Lung (tissue), 12 donors: ENCODE measurements around the gene CHD1L. TPM values are rescaled to one million over a fixed set of nuclear protein-coding genes. Genes with fewer than 3 reads are reported as not detected.

Source experiments
- ATAC-seq: fragments of 200-7000 bp; cut with Tn5 transposase; one replicate; pipeline ENCODE4 v1.9.1; 2020; ENCODE audit warnings: moderate number of reproducible peaks; ENCODE audit not compliant: insufficient read depth, low FRiP score
- DNase-seq, 3 donors: peaks; one replicate each; pipeline ENCODE4 v3.0.0-alpha.2; 2013 to 2017
- H3K27ac ChIP-seq, 2 donors: one replicate each; pipeline ENCODE4 v1.5.1; 2013; ENCODE audit warnings: mild to moderate bottlenecking in 2 of 2, moderate library complexity in 2 of 2, control low read depth in 1 of 2, inconsistent platforms in 1 of 2, low read depth in 1 of 2, low read length in 1 of 2
- H3K27me3 ChIP-seq, 3 donors: one replicate each; pipeline ENCODE4 v1.5.1; 2013; ENCODE audit warnings: low read length in 2 of 3; ENCODE audit not compliant: control insufficient read depth in 3 of 3, insufficient read depth in 3 of 3
- H3K36me3 ChIP-seq, 4 donors: one replicate each; pipeline ENCODE4 v1.5.1; 2013; ENCODE audit warnings: low read length in 4 of 4, mild to moderate bottlenecking in 1 of 4, moderate library complexity in 1 of 4; ENCODE audit not compliant: control insufficient read depth in 4 of 4, insufficient read depth in 4 of 4
- H3K4me1 ChIP-seq, 5 donors: one replicate each; pipeline ENCODE4 v1.5.1; 2013; ENCODE audit warnings: low read length in 5 of 5, mild to moderate bottlenecking in 2 of 5, moderate library complexity in 1 of 5; ENCODE audit not compliant: control insufficient read depth in 5 of 5, insufficient read depth in 5 of 5
- H3K4me3 ChIP-seq: one replicate; pipeline ENCODE4 v1.5.1; 2013; ENCODE audit warnings: mild to moderate bottlenecking, control low read depth, moderate library complexity
- H3K9ac ChIP-seq, 2 donors: one replicate each; pipeline ENCODE4 v1.5.1; 2013; ENCODE audit warnings: low read length in 2 of 2, control low read depth in 1 of 2; ENCODE audit not compliant: insufficient read depth in 1 of 2
- H3K9me3 ChIP-seq, 4 donors: one replicate each; pipeline ENCODE4 v1.5.1; 2013; ENCODE audit warnings: low read length in 3 of 4, mild to moderate bottlenecking in 1 of 4, moderate library complexity in 1 of 4; ENCODE audit not compliant: control insufficient read depth in 4 of 4, insufficient read depth in 3 of 4
- WGBS, 2 donors: extraction: QIAGEN DNeasy Blood & Tissue Kit; methylation state at CpG; one replicate each; pipeline ENCODE4 v1.1.7; 2013; 5-methylcytosine and 5-hydroxymethylcytosine counted together
- polyA plus RNA-seq, 2 donors: library from polyadenylated mRNA; stranded (reverse); fragments of 200-250 nt; gene quantifications; one replicate each; pipeline ENCODE4 v1.2.1, GENCODE V29; 2013
- total RNA-seq, 2 donors: library from RNA; depleted of rRNA in 1 of 2; stranded (reverse); fragments of >200 nt in 1 of 2; gene quantifications; one replicate each; pipeline ENCODE4 v1.2.1, GENCODE V29; 2014 to 2021
- TF ChIP-seq, protein P1 (sequence below): IDR thresholded peaks from 2 replicates; pipeline ENCODE4 v1.5.1; 2012; ENCODE audit warnings: mild to moderate bottlenecking; ENCODE audit errors: control extremely low read depth, extremely low read depth
- donor health status: control.
- donor health status: control.
- donor health status: Bipolar disorder and iron deficiency.
- donor health status: healthy.
- donor health status: DM: yes; HTN: yes; CAD: no.

CHD1L gene
- total and polyA plus RNA-seq, 4 donors: 15.3 to 38.9 (median 22.4) TPM

DNA sequence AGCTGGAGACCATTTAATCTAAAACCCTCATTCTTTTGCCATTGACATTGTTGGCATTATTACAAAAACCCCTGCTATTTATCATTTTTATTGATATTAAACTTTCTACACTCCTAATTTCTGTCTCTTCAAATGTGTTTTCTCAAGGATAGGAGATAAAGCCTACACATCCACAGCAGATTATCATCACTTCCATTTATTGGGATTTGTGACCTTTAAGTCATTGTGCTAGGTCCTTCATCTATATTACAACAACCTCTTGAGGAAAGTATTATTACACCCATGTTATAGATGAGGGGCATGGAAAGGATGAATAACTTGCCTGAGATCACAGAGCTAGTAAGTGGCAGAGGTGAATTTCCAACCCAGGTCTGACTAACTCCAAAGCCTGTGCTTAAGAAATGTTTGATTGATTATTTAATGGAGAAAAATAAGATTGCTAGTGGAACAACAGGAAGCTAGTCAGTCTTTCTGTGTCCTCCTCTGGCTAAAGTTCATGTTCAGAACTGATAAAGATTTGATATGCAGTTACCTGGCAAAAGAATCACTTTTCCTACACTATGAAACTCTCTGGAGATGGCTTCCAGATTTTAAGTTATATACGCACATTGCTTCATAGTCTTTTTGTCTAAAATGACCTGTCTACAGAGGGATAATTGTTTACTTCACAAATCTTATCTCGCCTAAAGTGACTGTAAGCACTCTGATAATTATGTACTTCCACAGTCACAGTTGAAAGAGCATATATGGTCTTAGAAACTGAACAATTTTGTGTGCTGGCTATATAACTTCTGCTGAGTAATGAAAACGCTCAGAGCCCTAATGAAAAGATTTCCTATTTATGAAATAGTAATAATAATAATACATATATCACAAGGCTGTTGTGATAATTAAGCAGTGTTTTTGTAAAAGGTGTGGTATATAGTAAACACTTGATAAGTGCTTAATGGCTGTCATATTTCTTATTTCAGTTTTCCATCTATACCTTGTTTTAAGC, 32.4 kb upstream of the CHD1L start:
- H3K9me3 ChIP-seq: no peaks in the 10 kb centered on the region
- WGBS, 2 donors: 86 to 90% methylated on average over 3 of the region's 3 CpGs
- no peak overlapping the region for H3K9ac ChIP-seq
- H3K27me3 ChIP-seq: no peaks in the 10 kb centered on the region
- H3K4me3 ChIP-seq: no peak overlapping the region
- peaks cover 0 to 7% (median 0%) of the 10 kb centered on the region in 4 donors for H3K36me3 ChIP-seq
- no peak overlapping the region for H3K27ac ChIP-seq
- ATAC-seq: no peak
- no peak for DNase-seq
- peaks cover 0 to 2% (median 0%) of the 10 kb centered on the region in 5 donors for H3K4me1 ChIP-seq
- TF ChIP-seq, protein P1, sequence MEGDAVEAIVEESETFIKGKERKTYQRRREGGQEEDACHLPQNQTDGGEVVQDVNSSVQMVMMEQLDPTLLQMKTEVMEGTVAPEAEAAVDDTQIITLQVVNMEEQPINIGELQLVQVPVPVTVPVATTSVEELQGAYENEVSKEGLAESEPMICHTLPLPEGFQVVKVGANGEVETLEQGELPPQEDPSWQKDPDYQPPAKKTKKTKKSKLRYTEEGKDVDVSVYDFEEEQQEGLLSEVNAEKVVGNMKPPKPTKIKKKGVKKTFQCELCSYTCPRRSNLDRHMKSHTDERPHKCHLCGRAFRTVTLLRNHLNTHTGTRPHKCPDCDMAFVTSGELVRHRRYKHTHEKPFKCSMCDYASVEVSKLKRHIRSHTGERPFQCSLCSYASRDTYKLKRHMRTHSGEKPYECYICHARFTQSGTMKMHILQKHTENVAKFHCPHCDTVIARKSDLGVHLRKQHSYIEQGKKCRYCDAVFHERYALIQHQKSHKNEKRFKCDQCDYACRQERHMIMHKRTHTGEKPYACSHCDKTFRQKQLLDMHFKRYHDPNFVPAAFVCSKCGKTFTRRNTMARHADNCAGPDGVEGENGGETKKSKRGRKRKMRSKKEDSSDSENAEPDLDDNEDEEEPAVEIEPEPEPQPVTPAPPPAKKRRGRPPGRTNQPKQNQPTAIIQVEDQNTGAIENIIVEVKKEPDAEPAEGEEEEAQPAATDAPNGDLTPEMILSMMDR: no peak

DNA sequence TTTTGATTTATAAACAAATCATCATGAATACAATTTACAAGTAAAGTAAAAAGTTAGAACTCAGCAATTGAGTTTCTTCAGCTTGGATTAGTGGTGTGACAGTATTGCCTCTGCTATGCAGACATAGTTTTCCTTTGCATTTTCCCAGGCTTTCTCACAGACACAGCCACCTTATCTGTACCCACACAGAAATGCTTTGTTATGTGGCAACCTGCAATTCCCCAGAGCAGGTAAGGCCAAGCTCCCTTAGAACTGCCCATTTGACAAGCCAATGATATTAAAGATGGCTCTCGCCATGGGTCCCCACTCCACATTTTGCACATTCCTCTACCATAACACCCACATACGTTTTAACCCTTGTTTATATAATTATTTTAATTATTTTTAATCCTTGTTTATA, 31.5 kb upstream of the CHD1L start:
- TF ChIP-seq, protein P1: no peak
- 75 to 87% methylated on average over 2 of the region's 2 CpGs for WGBS, 2 donors
- Histone ChIP-seq H3K36me3 (peaks cover 0 to 7% (median 0%) of the 10 kb centered on the region in 4 donors), H3K4me1 (peaks cover 0 to 5% (median 0%) of the 10 kb centered on the region in 5 donors), H3K9me3 (no peaks in the 10 kb centered on the region), H3K27me3 (no peaks in the 10 kb centered on the region), H3K4me3 (no peak overlapping the region), H3K27ac (no peak overlapping the region), H3K9ac (no peak overlapping the region)
- no peak for DNase-seq
- no peak for ATAC-seq

DNA sequence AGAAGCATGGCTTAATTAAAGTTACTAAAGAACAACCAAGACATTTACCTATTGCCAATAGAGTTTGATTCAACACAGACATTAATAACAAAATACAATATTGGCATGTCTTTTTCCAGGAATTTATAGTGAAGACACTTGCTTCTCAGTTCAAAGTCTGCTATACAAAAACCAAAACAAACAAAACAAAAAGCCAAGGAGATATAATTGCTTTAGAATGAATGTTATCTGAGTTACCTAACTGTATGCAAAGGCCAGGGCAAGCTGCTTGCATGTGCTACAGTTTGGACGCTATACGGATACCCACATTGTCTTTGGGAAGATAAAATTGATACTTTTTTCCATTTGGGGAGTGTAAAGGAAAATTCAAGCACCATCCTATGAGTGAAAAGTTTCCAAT, 30.9 kb upstream of the CHD1L start:
- TF ChIP-seq, protein P1: no peak
- no peaks in the 10 kb centered on the region for H3K27me3 ChIP-seq
- no peak for DNase-seq
- H3K9me3 ChIP-seq: no peaks in the 10 kb centered on the region
- peaks cover 0 to 5% (median 0%) of the 10 kb centered on the region in 5 donors for H3K4me1 ChIP-seq
- H3K36me3 ChIP-seq: peaks cover 0 to 7% (median 0%) of the 10 kb centered on the region in 4 donors
- H3K9ac ChIP-seq: no peak overlapping the region
- H3K4me3 ChIP-seq: no peak overlapping the region
- H3K27ac ChIP-seq: no peak overlapping the region
- WGBS, 2 donors: 94 to 98% methylated on average over 2 of the region's 2 CpGs
- ATAC-seq: no peak
